NCI-H524 treated with DMSO at 0.1 percent for 48 hours (cell line): ENCODE results near the gene RSRP1.

ENCODE experiments used
- DNase-seq: peaks from one replicate; lab custom pipeline; 2025; lab: John Stamatoyannopoulos, UW

The RSRP1 gene

DNA sequence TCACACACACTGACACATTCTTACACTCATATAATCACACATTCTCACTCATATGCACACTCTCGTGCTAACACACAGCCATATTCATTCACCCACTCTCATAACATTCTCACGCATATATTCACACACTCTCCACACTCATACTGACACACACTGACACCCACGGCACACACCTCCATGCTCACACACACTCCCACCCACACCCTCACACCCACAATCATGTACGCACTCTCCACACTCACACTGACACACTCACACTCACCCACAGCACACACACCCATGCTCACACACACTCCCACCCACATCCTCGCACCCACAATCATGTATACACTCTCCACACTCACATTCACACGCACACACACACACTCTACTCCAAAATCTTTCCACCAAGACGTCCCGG lies 53.2 kb downstream of the RSRP1 start:
- no peak for DNase-seq

DNA sequence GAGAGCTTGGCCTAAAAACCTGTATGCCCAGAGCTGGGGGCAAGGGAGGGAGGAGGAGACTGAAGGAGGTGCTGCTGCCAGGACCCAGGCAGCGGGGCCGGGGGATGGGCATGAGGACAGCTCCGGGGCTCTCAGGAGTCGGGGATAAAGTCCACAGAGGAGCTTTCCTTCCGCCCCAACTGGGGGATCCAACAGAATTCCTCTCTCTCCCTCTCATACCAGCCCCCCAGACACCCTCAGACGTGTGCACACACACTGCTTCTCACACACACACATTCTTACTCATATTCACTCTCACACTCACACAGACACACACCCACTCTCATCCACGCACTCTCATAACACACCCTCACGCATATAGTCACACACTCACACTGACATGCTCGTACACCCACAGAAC lies 54.0 kb downstream of the RSRP1 start:
- DNase-seq = no peak
